MM.1S (cell line): ENCODE results near the gene DAG1.

Experiments used
- DNase-seq: peaks from one replicate; pipeline ENCODE4 v3.0.0-alpha.2; 2015
- H2AFZ ChIP-seq: fragments of 300-600 bp; sonication (generic); 2 replicates; pipeline ENCODE4 v1.6.0; 2016; ENCODE audit warnings: antibody characterized with exemption, low read length
- H3F3A ChIP-seq: fragments of 300-600 bp; sonication (generic); 2 replicates; pipeline ENCODE4 v1.6.1; 2016; ENCODE audit warnings: mild to moderate bottlenecking, antibody characterized with exemption, low read length, moderate library complexity, mixed read lengths; ENCODE audit not compliant: insufficient read depth
- H3K27ac ChIP-seq: fragments of 300-600 bp; sonication (generic); 2 replicates; pipeline ENCODE4 v1.5.1; 2016; ENCODE audit warnings: mild to moderate bottlenecking, low read length
- H3K27me3 ChIP-seq: fragments of 300-600 bp; sonication (generic); replicated peaks from 2 replicates; pipeline ENCODE4 v1.6.0; 2016; ENCODE audit warnings: low read length; ENCODE audit not compliant: insufficient read depth
- H3K36me3 ChIP-seq: fragments of 300-600 bp; sonication (generic); replicated peaks from 2 replicates; pipeline ENCODE4 v1.6.1; 2016; ENCODE audit warnings: mild to moderate bottlenecking, low read length, mixed read lengths; ENCODE audit not compliant: insufficient read depth
- H3K4me1 ChIP-seq: fragments of 300-600 bp; sonication (generic); 2 replicates; pipeline ENCODE4 v1.6.1; 2016; ENCODE audit warnings: low read length, mixed read lengths
- H3K4me2 ChIP-seq: fragments of 300-600 bp; sonication (generic); 2 replicates; pipeline ENCODE4 v1.6.0; 2016; ENCODE audit warnings: low read depth, low read length
- H3K4me3 ChIP-seq: fragments of 300-600 bp; sonication (generic); 2 replicates; pipeline ENCODE4 v1.5.1; 2016; ENCODE audit warnings: low read length, mixed read lengths
- H3K79me2 ChIP-seq: fragments of 300-600 bp; sonication (generic); 2 replicates; pipeline ENCODE4 v1.6.1; 2016; ENCODE audit warnings: mixed run types, low read length, mixed read lengths
- H3K9ac ChIP-seq: fragments of 300-600 bp; sonication (generic); 2 replicates; pipeline ENCODE4 v1.6.1; 2016; ENCODE audit warnings: low read length, mixed read lengths
- H3K9me2 ChIP-seq: fragments of 300-600 bp; sonication (generic); replicated peaks from 2 replicates; pipeline ENCODE4 v1.6.1; 2016; ENCODE audit warnings: mild to moderate bottlenecking, low read length, mixed read lengths; ENCODE audit not compliant: insufficient read depth
- H3K9me3 ChIP-seq: fragments of 300-600 bp; sonication (generic); replicated peaks from 2 replicates; pipeline ENCODE4 v1.6.1; 2016; ENCODE audit warnings: mild to moderate bottlenecking, low read length, mixed read lengths; ENCODE audit not compliant: insufficient read depth
- H4K20me1 ChIP-seq: fragments of 300-600 bp; sonication (generic); 2 replicates; pipeline ENCODE4 v1.6.1; 2016; ENCODE audit warnings: mild to moderate bottlenecking, low read length, moderate library complexity, mixed read lengths; ENCODE audit not compliant: insufficient read depth
- EZH2 ChIP-seq: fragments of 300-600 bp; sonication (generic); optimal IDR thresholded peaks from 2 replicates; pipeline ENCODE3; 2017; ENCODE audit warnings: low read depth, mild to moderate bottlenecking, antibody characterized with exemption, low read length, mixed read lengths
- EZH2phosphoT487 ChIP-seq: fragments of 300-600 bp; sonication (generic); IDR thresholded peaks from 2 replicates; pipeline ENCODE4 v1.6.1; 2018; ENCODE audit warnings: antibody characterized with exemption, low read length
- TF ChIP-seq, protein P1 (sequence below): fragments of 300-600 bp; sonication (generic); IDR thresholded peaks from 2 replicates; pipeline ENCODE4 v1.5.1; 2016; ENCODE audit warnings: antibody characterized with exemption, low read length, mixed read lengths

The DAG1 gene

DNA sequence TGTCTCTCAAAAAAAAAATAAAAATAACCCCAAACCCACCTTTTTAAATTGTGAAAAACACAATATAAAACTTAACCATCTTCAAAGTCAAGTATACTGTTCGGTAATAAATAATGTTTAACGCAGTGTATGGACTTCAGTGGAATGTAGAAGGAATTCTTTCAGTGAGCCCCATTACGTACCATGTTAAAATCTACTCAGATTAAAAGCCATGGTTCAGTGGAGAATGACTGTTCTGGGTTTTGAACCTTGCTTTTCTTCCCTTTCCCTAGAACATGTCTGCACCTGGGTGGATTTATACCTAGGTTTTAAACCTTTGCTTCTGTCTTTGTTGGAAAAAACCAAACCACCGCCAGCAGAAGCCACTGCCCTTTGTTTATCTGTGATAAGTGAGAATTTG is 27.5 kb downstream of the DAG1 start:
- H3F3A ChIP-seq: no peaks in the 10 kb centered on the region
- H3K36me3 ChIP-seq: no peaks in the 10 kb centered on the region
- H3K4me2 ChIP-seq: no peak overlapping the region
- no peaks in the 10 kb centered on the region for H3K9me3 ChIP-seq
- TF ChIP-seq, protein P1, sequence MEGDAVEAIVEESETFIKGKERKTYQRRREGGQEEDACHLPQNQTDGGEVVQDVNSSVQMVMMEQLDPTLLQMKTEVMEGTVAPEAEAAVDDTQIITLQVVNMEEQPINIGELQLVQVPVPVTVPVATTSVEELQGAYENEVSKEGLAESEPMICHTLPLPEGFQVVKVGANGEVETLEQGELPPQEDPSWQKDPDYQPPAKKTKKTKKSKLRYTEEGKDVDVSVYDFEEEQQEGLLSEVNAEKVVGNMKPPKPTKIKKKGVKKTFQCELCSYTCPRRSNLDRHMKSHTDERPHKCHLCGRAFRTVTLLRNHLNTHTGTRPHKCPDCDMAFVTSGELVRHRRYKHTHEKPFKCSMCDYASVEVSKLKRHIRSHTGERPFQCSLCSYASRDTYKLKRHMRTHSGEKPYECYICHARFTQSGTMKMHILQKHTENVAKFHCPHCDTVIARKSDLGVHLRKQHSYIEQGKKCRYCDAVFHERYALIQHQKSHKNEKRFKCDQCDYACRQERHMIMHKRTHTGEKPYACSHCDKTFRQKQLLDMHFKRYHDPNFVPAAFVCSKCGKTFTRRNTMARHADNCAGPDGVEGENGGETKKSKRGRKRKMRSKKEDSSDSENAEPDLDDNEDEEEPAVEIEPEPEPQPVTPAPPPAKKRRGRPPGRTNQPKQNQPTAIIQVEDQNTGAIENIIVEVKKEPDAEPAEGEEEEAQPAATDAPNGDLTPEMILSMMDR: no peak
- TF ChIP-seq EZH2 (no peak), EZH2phosphoT487 (no peak)
- H3K9ac ChIP-seq: no peak overlapping the region
- H3K79me2 ChIP-seq: peaks cover 30% of the 10 kb centered on the region
- H3K4me1 ChIP-seq: no peaks in the 10 kb centered on the region
- H2AFZ ChIP-seq: no peak overlapping the region
- no peaks in the 10 kb centered on the region for H4K20me1 ChIP-seq
- H3K4me3 ChIP-seq: no peak overlapping the region
- no peak overlapping the region for H3K27ac ChIP-seq
- no peaks in the 10 kb centered on the region for H3K9me2 ChIP-seq
- H3K27me3 ChIP-seq: no peaks in the 10 kb centered on the region
- DNase-seq: no peak

GRCh38 chr3:49498239-49498638 is 28.2 kb downstream of the DAG1 start:
- Histone ChIP-seq H3K36me3 (no peaks in the 10 kb centered on the region), H3K79me2 (peaks cover 33% of the 10 kb centered on the region), H3F3A (no peaks in the 10 kb centered on the region), H3K4me1 (no peaks in the 10 kb centered on the region), H2AFZ (no peak overlapping the region), H3K9ac (no peak overlapping the region), H3K4me2 (no peak overlapping the region), H4K20me1 (no peaks in the 10 kb centered on the region), H3K27ac (no peak overlapping the region), H3K9me2 (no peaks in the 10 kb centered on the region), H3K9me3 (no peaks in the 10 kb centered on the region), H3K27me3 (no peaks in the 10 kb centered on the region), H3K4me3 (no peak overlapping the region)
- no peak for DNase-seq
- TF ChIP-seq EZH2: no peak
- TF ChIP-seq EZH2phosphoT487: no peak
- TF ChIP-seq, protein P1: no peak

DNA sequence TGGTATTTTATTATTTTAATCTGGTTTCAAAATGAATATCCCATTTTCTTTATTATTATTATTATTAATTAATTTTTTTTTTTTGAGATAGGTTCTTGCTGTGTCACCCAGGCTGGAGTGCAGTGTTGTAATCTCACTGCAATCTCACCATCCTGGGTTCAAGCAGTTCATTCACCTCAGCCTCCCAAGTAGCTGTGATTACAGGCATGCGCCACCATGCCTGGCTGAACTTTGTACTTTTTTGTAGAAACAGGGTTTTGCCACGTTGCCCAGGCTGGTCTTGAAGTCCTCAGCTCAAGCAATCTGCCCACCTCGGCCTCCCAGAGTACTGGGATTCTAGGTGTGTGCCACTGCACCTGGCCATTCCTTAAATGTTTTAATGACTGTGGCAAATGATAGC is 28.6 kb downstream of the DAG1 start:
- Histone ChIP-seq H3K4me3 (no peak overlapping the region), H4K20me1 (no peaks in the 10 kb centered on the region), H3K79me2 (peaks cover 36% of the 10 kb centered on the region), H3K4me2 (no peak overlapping the region), H3K9ac (no peak overlapping the region), H3K9me2 (no peaks in the 10 kb centered on the region), H2AFZ (no peak overlapping the region), H3K4me1 (no peaks in the 10 kb centered on the region), H3F3A (no peaks in the 10 kb centered on the region), H3K27me3 (no peaks in the 10 kb centered on the region), H3K27ac (no peak overlapping the region), H3K9me3 (no peaks in the 10 kb centered on the region), H3K36me3 (no peaks in the 10 kb centered on the region)
- no peak for TF ChIP-seq EZH2phosphoT487
- TF ChIP-seq, protein P1: no peak
- TF ChIP-seq EZH2: no peak
- no peak for DNase-seq
